ENCODE measurements around the gene HS3ST4.

HS3ST4 gene

DNA sequence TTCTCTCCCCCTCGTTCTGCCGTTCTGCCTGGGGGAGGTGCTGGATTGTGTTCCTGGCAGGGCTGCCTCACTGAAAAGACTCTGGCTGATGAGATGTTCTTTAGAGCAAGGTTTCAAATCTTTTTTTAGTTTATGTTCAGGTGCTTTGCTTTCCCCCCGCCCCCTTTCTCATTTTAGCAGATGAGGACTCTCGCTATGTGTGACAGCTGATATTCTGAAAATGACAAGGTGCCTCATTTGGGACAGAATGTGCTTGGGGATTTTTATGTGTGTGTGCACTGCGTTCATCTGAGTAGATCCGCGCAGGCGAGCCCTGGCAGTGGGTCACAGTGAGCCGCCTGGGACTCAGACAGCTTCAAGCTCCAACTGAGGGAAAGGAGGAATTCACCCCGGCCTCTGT is 205.9 kb downstream of the HS3ST4 start:
- DNase-seq: no peak

DNA sequence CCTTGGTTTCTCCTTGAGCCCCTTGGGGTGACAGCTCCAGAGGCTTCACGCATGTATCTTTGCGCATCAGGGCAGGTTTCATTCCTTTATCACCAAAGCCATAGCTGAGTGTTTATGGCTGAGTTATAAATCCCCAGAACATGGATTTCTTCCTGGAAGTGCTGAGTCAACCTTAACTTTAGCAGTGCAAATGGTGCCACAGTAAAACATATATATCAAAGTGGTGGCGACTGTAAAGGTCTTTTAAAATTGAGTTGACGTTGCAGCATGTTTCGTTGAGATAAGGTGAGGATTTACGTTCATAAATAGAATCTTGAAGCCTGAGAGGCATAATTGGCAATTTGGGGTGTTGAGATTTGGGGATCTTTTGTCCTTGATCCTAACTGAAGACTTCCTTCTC is 214.1 kb downstream of the HS3ST4 start:
- DNase-seq: no peak

DNA sequence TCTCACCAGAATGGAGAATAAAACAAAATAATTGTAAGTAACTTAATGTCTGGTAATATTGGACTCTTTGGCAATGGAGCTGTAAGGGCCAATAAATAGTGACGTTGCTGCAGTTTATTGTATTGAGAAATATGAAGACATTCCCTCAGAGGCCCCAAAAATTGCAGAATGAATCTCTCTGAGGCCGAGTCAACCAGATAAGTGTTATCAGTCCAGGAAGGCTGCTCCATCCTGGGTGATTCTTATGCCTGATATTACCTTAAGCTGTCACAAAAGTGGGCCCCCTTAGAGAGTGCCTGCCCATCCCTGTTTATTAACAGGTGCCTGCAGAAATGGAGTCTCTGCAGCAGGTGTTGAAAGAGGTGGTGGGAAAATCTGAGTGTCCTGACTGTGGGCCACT is 219.2 kb downstream of the HS3ST4 start:
- DNase-seq: no peak

GRCh38 chr16:25912321-25912720 is 220.6 kb downstream of the HS3ST4 start:
- DNase-seq: no peak

- no peak for DNase-seq
Observed at GRCh38 chr16:25914357-25914962, 222.7 kb downstream of the HS3ST4 start.

DNA sequence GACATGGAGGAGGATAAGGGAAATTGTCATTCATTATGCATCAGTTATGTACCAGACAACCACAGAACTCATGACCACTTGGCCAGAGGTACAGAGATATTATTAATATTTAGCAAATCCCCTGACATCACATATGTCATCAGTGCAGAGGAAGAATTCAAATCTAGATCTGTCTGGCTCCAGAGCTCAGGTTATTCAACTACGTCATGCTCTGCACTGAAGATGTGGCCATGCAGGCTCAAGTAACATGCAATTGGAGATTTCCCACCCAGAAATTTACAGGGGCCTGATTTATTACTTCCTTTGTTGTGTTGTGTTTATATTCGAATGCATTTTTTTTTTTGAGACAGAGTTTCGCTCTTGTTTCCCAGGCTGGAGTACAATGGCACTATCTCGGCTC is 224.3 kb downstream of the HS3ST4 start:
- no peak for DNase-seq

DNA sequence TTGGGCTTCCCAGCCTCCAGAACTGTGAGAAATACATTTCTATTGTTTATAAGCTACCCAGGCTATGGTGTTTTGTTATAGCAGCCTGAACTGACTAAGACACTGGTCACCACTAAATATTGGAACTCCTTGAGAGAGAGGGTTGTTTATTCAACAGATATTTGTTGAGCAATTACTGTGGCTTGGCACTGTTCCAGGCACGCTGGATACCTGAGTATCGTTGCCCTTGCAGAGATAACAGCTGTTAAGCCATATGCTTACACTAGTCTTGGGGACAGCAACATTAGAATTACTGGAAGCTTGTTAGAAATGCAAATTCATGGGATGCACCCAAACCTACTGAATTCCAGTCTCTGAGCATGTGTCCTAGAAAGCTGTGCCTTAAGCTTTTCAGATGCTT is 230.7 kb downstream of the HS3ST4 start:
- DNase-seq: no peak

DNA sequence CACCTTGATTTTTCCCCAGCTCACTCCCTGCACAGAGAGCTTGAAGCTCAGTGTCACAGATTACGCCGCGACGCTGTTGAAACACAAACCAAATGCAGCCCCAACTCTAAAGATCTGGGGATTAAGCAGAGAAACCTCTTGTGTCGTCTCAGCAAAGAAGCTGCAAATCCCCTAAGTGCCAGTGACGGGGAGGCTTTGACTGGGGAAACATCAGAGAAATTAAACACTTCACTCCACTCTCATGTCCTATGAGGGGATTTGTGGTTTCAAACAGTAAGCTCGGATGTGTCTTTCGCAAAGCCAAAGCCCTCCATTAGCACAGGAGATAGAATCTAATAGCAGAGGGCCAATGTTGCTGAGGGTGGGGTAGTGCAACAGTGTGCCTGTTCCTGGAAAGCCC is 233.7 kb downstream of the HS3ST4 start:
- DNase-seq: no peak

- no peak for DNase-seq
Observed at GRCh38 chr16:25931473-25932035, 239.8 kb downstream of the HS3ST4 start.

- no peak for DNase-seq
Observed at GRCh38 chr16:25941800-25942499, 250.2 kb downstream of the HS3ST4 start.

DNA sequence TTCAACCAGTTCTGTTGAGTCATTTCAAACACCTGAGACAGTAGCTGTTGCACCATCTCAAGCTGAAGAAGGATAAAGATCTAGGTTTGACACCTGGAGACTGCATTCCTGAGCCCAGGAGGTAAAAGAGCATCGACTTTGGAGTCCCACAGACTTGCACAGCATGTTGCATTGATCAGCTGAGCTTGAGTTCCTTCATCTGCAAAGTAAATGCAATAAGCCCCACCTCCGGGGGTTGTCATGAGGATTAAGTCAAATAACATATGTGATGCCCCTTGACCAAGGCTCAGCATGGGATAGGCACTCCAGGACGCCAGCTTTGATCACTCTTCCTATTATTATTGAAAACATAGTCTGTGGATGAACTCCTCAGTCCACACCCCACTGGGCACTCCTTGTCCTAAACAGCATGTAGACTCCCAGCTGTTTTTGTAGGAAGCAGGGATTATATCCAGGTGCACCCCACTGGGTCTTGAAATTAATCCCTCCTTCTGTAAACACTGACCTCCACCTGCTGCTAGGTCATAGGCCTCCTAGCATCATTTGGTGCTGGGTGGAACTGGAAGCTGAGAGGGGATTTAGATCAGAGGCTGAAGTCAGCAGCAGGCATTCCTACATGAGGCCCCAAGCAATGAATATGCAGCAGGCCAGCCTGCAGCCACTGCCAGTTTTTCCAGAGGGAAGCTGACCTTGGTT is 259.0 kb downstream of the HS3ST4 start:
- DNase-seq: no peak

- no peak for DNase-seq
Observed at GRCh38 chr16:25951999-25952398, 260.2 kb downstream of the HS3ST4 start.

DNA sequence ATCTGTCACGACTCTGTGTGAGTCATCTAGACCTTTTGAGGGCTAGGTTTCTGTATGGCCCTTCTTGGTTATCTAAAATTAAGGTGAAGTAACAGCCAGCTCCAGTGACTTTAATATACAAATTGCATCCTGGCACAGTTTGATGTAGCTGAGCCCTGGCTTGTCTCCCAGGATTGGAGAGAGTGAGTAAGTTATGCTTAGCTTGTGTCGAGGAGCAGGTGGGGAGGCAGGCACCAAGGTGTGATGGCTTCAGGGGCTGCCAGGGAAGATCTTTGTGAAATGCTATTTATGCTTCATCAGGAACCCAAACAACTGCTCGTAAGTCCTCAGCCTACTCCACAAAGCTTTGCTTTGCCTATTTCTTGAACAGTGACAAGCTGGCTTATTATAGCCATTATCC is 261.2 kb downstream of the HS3ST4 start:
- DNase-seq: no peak

DNA sequence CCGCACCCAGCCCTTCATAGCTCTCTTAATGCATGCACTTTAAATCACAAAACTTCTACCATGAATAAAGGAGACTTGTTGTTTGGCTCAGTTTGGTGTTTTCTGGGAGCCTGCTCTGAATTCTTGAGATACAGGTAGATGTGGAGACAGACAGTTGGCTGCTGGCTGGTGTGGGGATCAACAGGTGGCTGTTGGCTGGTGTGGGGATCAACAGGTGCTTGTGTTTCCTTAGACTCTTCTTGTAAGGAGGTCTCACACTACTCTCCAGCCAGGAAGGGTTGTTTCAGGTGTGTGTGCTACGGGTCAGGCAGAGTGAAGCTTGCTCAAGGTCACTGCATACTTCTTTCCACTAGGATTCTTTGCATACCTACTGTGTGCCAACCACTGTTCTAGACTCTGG is 265.9 kb downstream of the HS3ST4 start:
- no peak for DNase-seq

DNA sequence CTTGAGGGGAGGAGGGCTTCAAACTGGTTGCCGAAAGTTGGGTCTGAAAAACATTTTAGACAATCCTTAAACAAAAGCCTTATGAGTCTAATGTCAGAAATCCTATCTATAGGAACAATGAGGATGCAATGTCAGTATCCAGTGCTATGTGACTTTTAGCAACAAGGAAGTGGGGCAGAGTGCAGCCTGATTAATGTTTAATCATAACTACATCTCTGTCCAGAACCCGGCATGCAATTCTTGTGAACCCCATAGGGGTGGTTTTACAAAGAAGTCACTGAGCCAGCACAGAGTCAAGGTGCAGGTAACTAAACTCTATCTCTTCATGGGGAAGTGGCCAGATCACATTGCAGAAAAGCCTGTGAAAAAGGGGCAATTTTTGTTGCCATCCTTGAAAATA is 267.5 kb downstream of the HS3ST4 start:
- DNase-seq: no peak

- no peak for DNase-seq
Observed at GRCh38 chr16:25966172-25967097, 274.7 kb downstream of the HS3ST4 start.

DNA sequence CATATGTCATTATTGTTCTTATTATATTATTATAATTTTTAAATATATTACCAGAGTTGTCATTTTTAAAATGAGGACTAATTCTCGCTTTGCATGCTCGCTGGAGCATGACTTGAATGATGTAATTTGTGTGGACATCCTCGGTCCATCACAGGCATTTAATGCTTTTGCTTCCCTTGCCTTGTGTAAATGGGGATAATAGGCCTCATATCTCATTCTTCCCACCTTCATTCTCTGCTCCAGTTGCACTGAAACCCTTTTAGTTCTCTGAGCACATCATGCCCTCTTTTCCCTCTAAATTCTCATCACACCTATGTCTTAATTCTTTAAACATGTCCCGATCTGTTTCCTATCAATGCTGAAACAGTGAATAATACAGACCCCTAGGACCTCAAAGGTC is 285.4 kb downstream of the HS3ST4 start:
- no peak for DNase-seq

GRCh38 chr16:25978218-25978617 is 286.5 kb downstream of the HS3ST4 start:
- no peak for DNase-seq

GRCh38 chr16:25988084-25988483 is 296.3 kb downstream of the HS3ST4 start:
- DNase-seq: no peak

DNA sequence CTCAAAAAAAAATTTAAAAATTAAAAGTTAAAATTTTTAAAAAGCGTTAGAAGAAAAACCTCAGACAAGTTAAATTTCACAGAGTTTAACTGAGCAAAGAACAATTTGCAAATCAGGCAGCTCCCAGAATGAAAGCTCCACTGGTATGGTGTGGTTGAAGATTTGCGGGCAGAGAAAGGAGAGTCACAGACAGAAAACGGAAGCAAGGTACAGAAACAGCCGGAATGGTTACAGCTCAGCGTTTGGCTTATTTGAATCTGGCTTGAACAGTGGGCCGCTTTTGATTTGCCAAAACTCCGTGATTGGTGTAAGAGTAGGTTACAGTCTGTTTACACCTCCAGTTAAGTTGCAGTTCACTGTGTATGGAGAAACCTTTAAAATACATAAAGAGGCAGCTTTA is 297.1 kb downstream of the HS3ST4 start:
- DNase-seq: no peak

DNA sequence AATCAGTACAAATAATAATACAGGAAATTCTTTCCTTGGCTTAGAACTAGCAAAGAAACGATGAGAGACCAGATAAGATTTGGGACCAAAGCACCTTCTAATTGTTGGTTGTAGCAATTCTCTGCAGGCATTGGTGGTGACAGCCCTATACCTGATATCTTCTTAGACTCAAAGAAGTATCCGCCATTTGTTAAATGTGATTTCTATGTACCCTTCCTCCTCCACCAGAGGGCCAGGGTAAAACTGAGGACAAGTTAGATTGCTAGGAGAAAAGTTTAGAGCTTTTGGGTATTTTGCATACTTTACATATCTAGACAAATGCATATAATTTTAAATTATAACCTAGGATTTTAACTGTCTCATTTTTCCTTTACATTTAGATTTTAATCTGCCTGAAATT is 304.3 kb downstream of the HS3ST4 start:
- no peak for DNase-seq

DNA sequence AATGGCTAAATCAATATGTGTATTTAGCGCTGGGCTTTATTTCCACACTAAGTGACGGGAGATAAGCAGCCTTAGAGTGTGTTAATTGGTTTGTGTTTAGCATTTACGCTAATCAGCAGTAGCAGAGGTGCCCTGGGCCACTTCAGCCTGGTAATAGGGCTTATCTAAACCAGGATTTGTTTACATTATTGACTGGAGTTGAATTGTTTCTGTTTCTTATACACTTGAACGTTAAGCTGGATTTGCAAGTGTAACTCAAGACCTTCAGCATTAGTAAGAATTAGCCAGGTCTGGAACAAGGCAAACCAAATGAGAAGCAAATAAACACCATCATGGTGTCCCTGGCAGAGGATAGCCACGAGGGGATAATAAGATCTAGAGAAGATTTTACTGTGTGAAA is 313.6 kb downstream of the HS3ST4 start:
- DNase-seq: no peak

- no peak for DNase-seq
Observed at GRCh38 chr16:26012376-26012775, 320.6 kb downstream of the HS3ST4 start.
